ENCODE results near the gene KAZN.

DNA sequence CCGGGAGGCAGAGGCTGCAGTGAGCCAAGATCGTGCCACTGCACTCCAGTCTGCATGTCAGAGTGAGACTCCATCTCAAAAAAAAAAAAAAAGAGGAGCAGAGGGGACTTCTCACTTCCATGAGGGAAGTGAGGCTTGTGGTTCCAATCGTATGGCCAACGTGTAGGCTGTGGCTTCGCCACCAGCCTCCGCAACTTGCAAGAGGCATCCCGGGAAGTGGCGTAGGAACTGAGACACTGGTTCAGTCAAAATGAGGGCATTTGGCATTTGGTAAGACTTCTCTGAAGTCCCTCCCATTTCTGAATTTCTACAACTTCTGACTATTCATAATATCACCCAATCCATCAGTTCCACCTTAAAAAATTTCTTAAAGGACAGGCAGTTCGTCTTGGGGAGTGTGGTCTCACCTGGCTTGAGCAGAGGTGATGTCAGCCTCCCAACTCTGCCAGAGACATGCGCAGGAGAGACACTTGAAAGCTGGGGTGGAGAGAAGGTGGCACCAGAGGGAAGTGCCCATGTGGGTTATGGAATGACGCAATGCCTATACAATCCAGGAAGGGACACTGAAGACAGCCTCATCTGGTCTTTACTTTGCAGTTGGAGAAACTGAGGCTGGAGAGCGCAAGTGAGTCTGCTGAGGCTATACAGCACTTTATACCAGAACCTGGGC lies 17.2 kb downstream of the KAZN start:
- TF ChIP-seq, protein P1, sequence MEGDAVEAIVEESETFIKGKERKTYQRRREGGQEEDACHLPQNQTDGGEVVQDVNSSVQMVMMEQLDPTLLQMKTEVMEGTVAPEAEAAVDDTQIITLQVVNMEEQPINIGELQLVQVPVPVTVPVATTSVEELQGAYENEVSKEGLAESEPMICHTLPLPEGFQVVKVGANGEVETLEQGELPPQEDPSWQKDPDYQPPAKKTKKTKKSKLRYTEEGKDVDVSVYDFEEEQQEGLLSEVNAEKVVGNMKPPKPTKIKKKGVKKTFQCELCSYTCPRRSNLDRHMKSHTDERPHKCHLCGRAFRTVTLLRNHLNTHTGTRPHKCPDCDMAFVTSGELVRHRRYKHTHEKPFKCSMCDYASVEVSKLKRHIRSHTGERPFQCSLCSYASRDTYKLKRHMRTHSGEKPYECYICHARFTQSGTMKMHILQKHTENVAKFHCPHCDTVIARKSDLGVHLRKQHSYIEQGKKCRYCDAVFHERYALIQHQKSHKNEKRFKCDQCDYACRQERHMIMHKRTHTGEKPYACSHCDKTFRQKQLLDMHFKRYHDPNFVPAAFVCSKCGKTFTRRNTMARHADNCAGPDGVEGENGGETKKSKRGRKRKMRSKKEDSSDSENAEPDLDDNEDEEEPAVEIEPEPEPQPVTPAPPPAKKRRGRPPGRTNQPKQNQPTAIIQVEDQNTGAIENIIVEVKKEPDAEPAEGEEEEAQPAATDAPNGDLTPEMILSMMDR (IDR thresholded peaks at IDR 0.05; ENCODE audit: control extremely low read depth in 1 of 3, insufficient read depth in 1 of 3, low read depth in 1 of 3, low read length in 3 of 3) = no peak
- TF ChIP-seq ZNF274 (IDR thresholded peaks at IDR 0.05; ENCODE audit: borderline replicate concordance, extremely low read depth, low read length) = no peak
- TF ChIP-seq EZH2 (IDR thresholded peaks at IDR 0.05; ENCODE audit: low read depth, low read length, severe bottlenecking) = no peak
- no peak for TF ChIP-seq CREB1 (IDR thresholded peaks at IDR 0.05)
- no peak for TF ChIP-seq POLR2A (IDR thresholded peaks at IDR 0.05; ENCODE audit: control extremely low read depth in 1 of 2, low read depth in 2 of 2, low read length in 2 of 2)
- TF ChIP-seq KDM5A (IDR thresholded peaks at IDR 0.05; ENCODE audit: low read length) = no peak
- no peak for TF ChIP-seq SP1 (IDR thresholded peaks at IDR 0.05; ENCODE audit: low read depth, low read length)
- TF ChIP-seq EP300 (IDR thresholded peaks at IDR 0.05; ENCODE audit: borderline replicate concordance in 1 of 2, low read depth in 2 of 2, low read length in 2 of 2) = no peak
- no peak for TF ChIP-seq TCF12 (IDR thresholded peaks at IDR 0.05; ENCODE audit: low read depth, low read length)
- TF ChIP-seq SIN3A (conservative IDR thresholded peaks at IDR 0.05 in 1 of 2, IDR thresholded peaks at IDR 0.05 in 1 of 2; ENCODE audit: low read depth in 1 of 2, low read length in 2 of 2) = no peak
- no peak for TF ChIP-seq HDAC2 (IDR thresholded peaks at IDR 0.05; ENCODE audit: borderline replicate concordance in 1 of 2, low read depth in 2 of 2, low read length in 2 of 2)
- TF ChIP-seq YY1 (IDR thresholded peaks at IDR 0.05; ENCODE audit: low read depth, low read length) = no peak
- no peak for TF ChIP-seq SIRT6 (IDR thresholded peaks at IDR 0.05; ENCODE audit: low read length)
- no peak for TF ChIP-seq FOSL1 (IDR thresholded peaks at IDR 0.05; ENCODE audit: insufficient read depth, low read depth, low read length)
